ENCODE results near the gene SLC7A10. TPM values are rescaled to one million over a fixed set of nuclear protein-coding genes. Genes with fewer than 3 reads are reported as not detected.

Gene SLC7A10
- total and polyA plus RNA-seq, 2 donors from 2014 or later = 0.41 TPM; not detected in 1

DNA sequence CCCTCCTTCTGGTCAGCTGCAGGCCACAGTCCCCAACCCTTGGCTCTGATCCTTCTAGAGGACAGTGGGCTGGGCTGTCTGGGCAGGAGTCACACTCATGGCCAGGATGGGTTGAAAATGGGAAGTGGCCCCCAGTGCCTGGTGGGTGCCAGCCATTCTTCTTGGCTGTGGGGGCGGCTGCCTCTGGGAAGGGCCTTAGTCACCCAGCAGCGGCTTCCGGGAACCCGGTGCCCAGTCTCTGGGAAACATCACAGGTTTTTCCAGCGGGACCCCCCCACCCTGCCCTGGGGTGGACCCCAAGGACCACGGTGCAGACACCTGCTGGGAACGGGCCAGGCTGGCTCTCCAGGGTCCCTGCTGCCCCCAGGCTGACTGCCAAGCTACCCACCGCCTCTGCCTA is 27.3 kb upstream of the SLC7A10 start:
- intact Hi-C loops (cut with DNase I) = no loop called here
- Histone ChIP-seq H3K4me3 (ENCODE audit: low read length in 3 of 3) (no peak overlapping the region), H3K27ac (ENCODE audit: low read depth in 2 of 2, low read length in 2 of 2) (no peak overlapping the region), H3K4me1 (ENCODE audit: control insufficient read depth in 2 of 3, insufficient read depth in 2 of 3, low read depth in 1 of 3, low read length in 3 of 3) (no peaks in the 10 kb centered on the region), H3K36me3 (ENCODE audit: control insufficient read depth in 2 of 3, insufficient read depth in 3 of 3, low read length in 3 of 3) (peaks cover 0 to 2% (median 0%) of the 10 kb centered on the region in 3 donors), H3K9ac (ENCODE audit: low read length in 3 of 3) (no peak overlapping the region), H3K27me3 (ENCODE audit: control insufficient read depth, insufficient read depth, low read length) (peaks cover 2% of the 10 kb centered on the region), H3K9me3 (ENCODE audit: control insufficient read depth in 2 of 3, insufficient read depth in 1 of 3, low read length in 3 of 3) (peaks cover 0 to 2% (median 0%) of the 10 kb centered on the region in 3 donors)
- FAIRE-seq = no peak
- TF ChIP-seq, protein P1, sequence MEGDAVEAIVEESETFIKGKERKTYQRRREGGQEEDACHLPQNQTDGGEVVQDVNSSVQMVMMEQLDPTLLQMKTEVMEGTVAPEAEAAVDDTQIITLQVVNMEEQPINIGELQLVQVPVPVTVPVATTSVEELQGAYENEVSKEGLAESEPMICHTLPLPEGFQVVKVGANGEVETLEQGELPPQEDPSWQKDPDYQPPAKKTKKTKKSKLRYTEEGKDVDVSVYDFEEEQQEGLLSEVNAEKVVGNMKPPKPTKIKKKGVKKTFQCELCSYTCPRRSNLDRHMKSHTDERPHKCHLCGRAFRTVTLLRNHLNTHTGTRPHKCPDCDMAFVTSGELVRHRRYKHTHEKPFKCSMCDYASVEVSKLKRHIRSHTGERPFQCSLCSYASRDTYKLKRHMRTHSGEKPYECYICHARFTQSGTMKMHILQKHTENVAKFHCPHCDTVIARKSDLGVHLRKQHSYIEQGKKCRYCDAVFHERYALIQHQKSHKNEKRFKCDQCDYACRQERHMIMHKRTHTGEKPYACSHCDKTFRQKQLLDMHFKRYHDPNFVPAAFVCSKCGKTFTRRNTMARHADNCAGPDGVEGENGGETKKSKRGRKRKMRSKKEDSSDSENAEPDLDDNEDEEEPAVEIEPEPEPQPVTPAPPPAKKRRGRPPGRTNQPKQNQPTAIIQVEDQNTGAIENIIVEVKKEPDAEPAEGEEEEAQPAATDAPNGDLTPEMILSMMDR (IDR thresholded peaks at IDR 0.05; ENCODE audit: borderline replicate concordance, extremely low read depth, insufficient read depth) = no peak
- DNase-seq = no peak

DNA sequence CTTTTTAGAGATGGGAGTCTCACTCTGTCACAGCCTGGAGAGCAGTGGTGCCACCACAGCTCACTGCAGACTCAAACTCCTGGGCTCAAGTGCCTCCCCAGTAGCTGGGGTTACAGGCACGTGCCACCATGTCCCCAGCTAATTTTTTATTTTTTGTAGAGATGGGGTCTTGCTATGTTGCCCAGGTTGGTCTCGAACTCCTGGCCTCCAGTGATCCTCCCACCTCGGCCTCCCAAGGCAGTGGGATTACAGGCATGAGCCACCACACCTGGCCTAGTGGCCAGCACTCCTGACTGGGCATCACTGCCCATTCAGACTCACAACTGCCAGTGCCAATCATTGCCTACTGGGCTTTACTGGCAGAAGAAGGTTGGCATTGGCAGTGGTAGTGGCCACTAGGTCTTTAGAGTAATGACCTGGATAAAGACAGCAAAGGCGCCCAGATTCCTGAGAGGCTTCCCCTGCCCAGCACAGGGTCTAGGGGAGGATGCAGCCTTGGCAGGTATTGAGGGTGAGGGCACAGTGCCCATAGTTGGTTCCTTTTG is 26.8 kb upstream of the SLC7A10 start:
- TF ChIP-seq, protein P1 (IDR thresholded peaks at IDR 0.05; ENCODE audit: borderline replicate concordance, extremely low read depth, insufficient read depth) = no peak
- Histone ChIP-seq H3K9me3 (ENCODE audit: control insufficient read depth in 2 of 3, insufficient read depth in 1 of 3, low read length in 3 of 3) (peaks cover 0 to 2% (median 0%) of the 10 kb centered on the region in 3 donors), H3K9ac (ENCODE audit: low read length in 3 of 3) (no peak overlapping the region), H3K4me1 (ENCODE audit: control insufficient read depth in 2 of 3, insufficient read depth in 2 of 3, low read depth in 1 of 3, low read length in 3 of 3) (no peaks in the 10 kb centered on the region), H3K4me3 (ENCODE audit: low read length in 3 of 3) (no peak overlapping the region), H3K27me3 (ENCODE audit: control insufficient read depth, insufficient read depth, low read length) (peaks cover 2% of the 10 kb centered on the region), H3K27ac (ENCODE audit: low read depth in 2 of 2, low read length in 2 of 2) (no peak overlapping the region), H3K36me3 (ENCODE audit: control insufficient read depth in 2 of 3, insufficient read depth in 3 of 3, low read length in 3 of 3) (peaks cover 0 to 2% (median 0%) of the 10 kb centered on the region in 3 donors)
- FAIRE-seq = no peak
- intact Hi-C loops (cut with DNase I) = no loop called here
- DNase-seq = peak in 1 of 5 donors; percentile 42

DNA sequence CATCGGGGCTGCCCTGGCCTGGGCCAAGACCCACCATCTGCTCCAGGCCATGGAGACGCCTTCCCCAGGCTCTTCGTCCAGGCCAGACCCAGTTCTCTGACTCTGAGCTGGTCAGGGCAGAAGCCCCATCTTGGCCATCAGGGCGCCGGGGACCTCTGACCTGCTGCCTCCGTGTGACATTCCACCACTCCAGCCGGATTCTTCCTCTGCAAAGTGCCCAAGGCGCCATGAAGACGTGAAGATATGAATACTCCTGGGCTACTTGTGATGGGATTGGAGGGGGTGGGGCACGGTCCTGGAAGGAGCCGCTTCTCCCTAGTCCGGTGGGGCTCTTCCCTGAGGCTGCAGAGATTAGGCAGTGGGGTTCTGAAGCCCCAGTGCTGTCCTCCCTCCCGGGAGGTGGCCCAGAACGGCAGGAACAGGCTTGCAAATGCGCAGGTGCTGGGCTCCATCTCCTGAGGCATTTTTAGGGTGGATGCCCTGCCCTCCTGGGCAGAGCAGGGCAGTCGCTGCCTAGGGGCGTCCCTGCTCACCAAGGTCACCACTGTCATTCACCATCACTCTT is 26.0 kb upstream of the SLC7A10 start:
- intact Hi-C loops (cut with DNase I) = no loop called here
- no peak overlapping the region for H3K9ac ChIP-seq (ENCODE audit: low read length in 3 of 3)
- no peak overlapping the region for H3K27ac ChIP-seq (ENCODE audit: low read depth in 2 of 2, low read length in 2 of 2)
- peaks cover 0 to 2% (median 0%) of the 10 kb centered on the region in 3 donors for H3K36me3 ChIP-seq (ENCODE audit: control insufficient read depth in 2 of 3, insufficient read depth in 3 of 3, low read length in 3 of 3)
- TF ChIP-seq, protein P1 (IDR thresholded peaks at IDR 0.05; ENCODE audit: borderline replicate concordance, extremely low read depth, insufficient read depth) = no peak
- H3K9me3 ChIP-seq (ENCODE audit: control insufficient read depth in 2 of 3, insufficient read depth in 1 of 3, low read length in 3 of 3) = peaks cover 0 to 2% (median 0%) of the 10 kb centered on the region in 3 donors
- no peak for FAIRE-seq
- no peaks in the 10 kb centered on the region for H3K4me1 ChIP-seq (ENCODE audit: control insufficient read depth in 2 of 3, insufficient read depth in 2 of 3, low read depth in 1 of 3, low read length in 3 of 3)
- no peak overlapping the region for H3K4me3 ChIP-seq (ENCODE audit: low read length in 3 of 3)
- DNase-seq = peak in 1 of 5 donors; percentile 53
- H3K27me3 ChIP-seq (ENCODE audit: control insufficient read depth, insufficient read depth, low read length) = peaks cover 2% of the 10 kb centered on the region
